ENCODE results near the gene HP. TPM values are rescaled to one million over a fixed set of nuclear protein-coding genes. Genes with fewer than 3 reads are reported as not detected.

HP gene
- total and polyA plus RNA-seq, 10 of the 15 experiments (the other 5 are each of a cell fraction or from before 2014, with no cell fraction given): 10.8 TPM; not detected in 9

- H3K36me3 ChIP-seq (ENCODE audit: control insufficient read depth in 2 of 2, insufficient read depth in 2 of 2, low read length in 1 of 2): peaks cover 2 to 8% of the 10 kb centered on the region in 2 experiments; a peak in 2 of 4 replicates
- TSS peak; percentile 65 for BruUV-seq (replicated peaks)
- 2% methylated on average over 42 of the region's 43 CpGs for WGBS (ENCODE audit: insufficient coverage, insufficient replicate concordance, low lambda C conversion rate, missing lambda C conversion rate)
- TF ChIP-seq EZH2 (IDR thresholded peaks at IDR 0.05; ENCODE audit: borderline replicate concordance, control insufficient read depth, low read depth, low read length) (no peak), EP300 (IDR thresholded peaks at IDR 0.05; ENCODE audit: borderline replicate concordance in 1 of 2, control insufficient read depth in 1 of 2, low read depth in 2 of 2, low read length in 2 of 2) (0 out of 4 replicates have a peak, but pooled peaks of 1 of the 2 experiments have one; percentile 15), SRF (IDR thresholded peaks at IDR 0.05; ENCODE audit: low read depth in 2 of 2, low read length in 2 of 2) (no peak), E2F8 (IDR thresholded peaks at IDR 0.05; ENCODE audit: low read depth, partially characterized antibody) (peak; percentile 95), CHD4 (IDR thresholded peaks at IDR 0.05) (no peak), CREB1 (IDR thresholded peaks at IDR 0.05; ENCODE audit: low read depth) (peak; percentile 96), MAX (IDR thresholded peaks at IDR 0.05; ENCODE audit: low read depth, low read length) (0 out of 2 replicates have a peak, but pooled peaks have one; percentile 4), SKIL (IDR thresholded peaks at IDR 0.05; ENCODE audit: low read depth, poor library complexity, severe bottlenecking) (peak; percentile 74), BCL11A (IDR thresholded peaks at IDR 0.05; ENCODE audit: low read depth, low read length) (no peak), MTA3 (IDR thresholded peaks at IDR 0.05; ENCODE audit: borderline replicate concordance, low read length) (no peak), POLR2A (IDR thresholded peaks at IDR 0.05; ENCODE audit: low read depth, low read length) (peak; percentile 86), NFIC (IDR thresholded peaks at IDR 0.05; ENCODE audit: low read depth, low read length) (no peak), TCF7 (IDR thresholded peaks at IDR 0.05; ENCODE audit: borderline replicate concordance) (no peak), RUNX3 (IDR thresholded peaks at IDR 0.05; ENCODE audit: low read length) (peak; percentile 41; the same call in 1 of the 2 replicates), HDAC2 (IDR thresholded peaks at IDR 0.05) (no peak), CREM (IDR thresholded peaks at IDR 0.05; ENCODE audit: low read depth) (peak; percentile 93), PKNOX1 (IDR thresholded peaks at IDR 0.05) (peak; percentile 91)
These were observed 39.4 kb downstream of the HP start, which contains the start of the genes DHX38 and TXNL4B for GRCh38 chr16:72093448-72094265. Gene DHX38, plus strand, starts transcription at chr16:72093847. Its CDS starts 2,311 bp downstream, at chr16:72096158. Gene TXNL4B, minus strand, starts transcription at chr16:72093620. Its CDS starts 2,871 bp downstream, at chr16:72090749.

More at GRCh38 chr16:72093448-72094265, 39.4 kb downstream of the HP start, which contains the start of the genes DHX38 and TXNL4B:
- Histone ChIP-seq H3K4me3 (peak within 1 kb of the TSS; percentile 98), H3K27ac (ENCODE audit: control insufficient read depth, insufficient read depth) (peak within 1 kb of the TSS; percentile 91), H3K4me2 (ENCODE audit: control insufficient read depth, insufficient read depth) (peak within 1 kb of the TSS; percentile 96), H3K4me1 (ENCODE audit: control insufficient read depth, insufficient read depth, low read length) (peaks cover 11% of the 10 kb centered on the region), H2AFZ (ENCODE audit: control insufficient read depth, low read depth, low read length) (peak within 1 kb of the TSS; percentile 91), H3K9me3 (replicated peaks; ENCODE audit: control insufficient read depth, insufficient read depth, low read length) (no peaks in the 10 kb centered on the region), H3K9ac (ENCODE audit: control insufficient read depth, insufficient read depth, low read length) (peak within 1 kb of the TSS; percentile 96), H3K27me3 (replicated peaks in 1 of 2; ENCODE audit: control insufficient read depth in 2 of 2, insufficient read depth in 2 of 2, low read length in 1 of 2) (no peaks in the 10 kb centered on the region), H3K79me2 (ENCODE audit: control insufficient read depth, insufficient read depth, low read length) (peaks cover 50% of the 10 kb centered on the region), H4K20me1 (ENCODE audit: control insufficient read depth, insufficient read depth) (0 out of 2 replicates have a peak, but pooled peaks cover 2% of the 10 kb centered on the region)
- intact Hi-C loops (cut with micrococcal nuclease; ENCODE audit: unreplicated experiment): loop anchor here (1.0 to 10.0 kb wide), 4 partner anchors 85 to 629 kb away; partner anchors contain the start of genes AP1G1, DHODH, IST1 and ZNF23
- SMC1A ChIA-PET (ENCODE audit: uncharacterized antibody, unreplicated experiment): interaction anchor here (1.0 to 2.7 kb wide), 3 partner anchors 22 to 127 kb away, joined by 4 to 10 read pairs (median 9); no protein-coding TSS in a partner anchor
- in situ Hi-C loops (cut with MboI): no loop called here
- peak; percentile 98 for DNase-seq (ENCODE audit: low read depth, low spot score)
- FAIRE-seq: peak; percentile 100
- ATAC-seq: peak; percentile 97
- RAD21 ChIA-PET (ENCODE audit: unreplicated experiment): interaction anchor here (0.7 to 2.0 kb wide), 3 partner anchors 27 to 528 kb away, joined by 3 to 5 read pairs (median 3); no protein-coding TSS in a partner anchor
- POLR2A ChIA-PET: interaction anchor here (0.6 to 1.4 kb wide), 5 partner anchors 12 to 1076 kb away, joined by 3 read pairs; no protein-coding TSS in a partner anchor
- CTCF ChIA-PET: interaction anchor here (0.6 to 3.8 kb wide), 6 partner anchors 9 to 594 kb away, joined by 3 to 27 read pairs (median 3); no protein-coding TSS in a partner anchor

Data from GM12878 (cell line).